ENCODE measurements around the gene DNAAF8. TPM values are rescaled to one million over a fixed set of nuclear protein-coding genes. Genes with fewer than 3 reads are reported as not detected.

DNAAF8 gene
- total and polyA plus RNA-seq, 10 donors: 0.17 to 1.2 (median 0.57) TPM; not detected in 3

GRCh38 chr16:4744555-4745273 is 10.4 kb downstream of the DNAAF8 start:
- WGBS, 5 donors: 60 to 77% (median 69%) methylated on average over 8 to 13 of the region's 13 CpGs
- DNase-seq: no peak
- peak overlapping the region in 1 of 8 donors; percentile 13 for H3K27ac ChIP-seq
- H3K27me3 ChIP-seq (replicated peaks in 1 of 7): no peaks in the 10 kb centered on the region
- H3K4me3 ChIP-seq: no peak overlapping the region
- peaks cover 0 to 51% (median 21%) of the 10 kb centered on the region in 6 donors for H3K4me1 ChIP-seq
- H3K9me3 ChIP-seq: no peaks in the 10 kb centered on the region
- intact Hi-C loops (cut with DNase I; ENCODE audit: low total_unique reads): no loop called here
- TF ChIP-seq POLR2A (IDR thresholded peaks at IDR 0.05) (no peak), POLR2AphosphoS5 (IDR thresholded peaks at IDR 0.05) (peak; percentile 40 to 63 (median 61))
- peaks cover 0 to 15% (median 3%) of the 10 kb centered on the region in 6 donors for H3K36me3 ChIP-seq

- Histone ChIP-seq H3K27ac (peak overlapping the region in 1 of 8 donors; percentile 13), H3K4me1 (peaks cover 0 to 51% (median 21%) of the 10 kb centered on the region in 6 donors), H3K27me3 (replicated peaks in 1 of 7) (no peaks in the 10 kb centered on the region), H3K36me3 (peaks cover 0 to 20% (median 8%) of the 10 kb centered on the region in 6 donors), H3K4me3 (no peak overlapping the region), H3K9me3 (no peaks in the 10 kb centered on the region)
- intact Hi-C loops (cut with DNase I; ENCODE audit: low total_unique reads): no loop called here
- TF ChIP-seq CTCF (IDR thresholded peaks at IDR 0.05 in 8 of 11, conservative IDR thresholded peaks at IDR 0.05 in 3 of 11): no peak
- no peak for TF ChIP-seq POLR2AphosphoS5 (IDR thresholded peaks at IDR 0.05)
- TF ChIP-seq POLR2A (IDR thresholded peaks at IDR 0.05): no peak
- no peak for DNase-seq
- 80 to 100% (median 86%) methylated on average over 1 to 3 of the region's 3 CpGs for WGBS, 5 donors
These were observed 10.9 kb downstream of the DNAAF8 start for GRCh38 chr16:4745274-4745569.

- Histone ChIP-seq H3K4me1 (peaks cover 0 to 51% (median 21%) of the 10 kb centered on the region in 6 donors), H3K9me3 (no peaks in the 10 kb centered on the region), H3K27me3 (replicated peaks in 1 of 7) (no peaks in the 10 kb centered on the region), H3K4me3 (no peak overlapping the region), H3K27ac (peak overlapping the region in 1 of 8 donors; percentile 65), H3K36me3 (peaks cover 0 to 30% (median 18%) of the 10 kb centered on the region in 6 donors)
- no peak for DNase-seq
- TF ChIP-seq POLR2A (IDR thresholded peaks at IDR 0.05): no peak
- TF ChIP-seq POLR2AphosphoS5 (IDR thresholded peaks at IDR 0.05): peak in 1 of 3 donors; percentile 13
- no peak for TF ChIP-seq CTCF (IDR thresholded peaks at IDR 0.05 in 8 of 11, conservative IDR thresholded peaks at IDR 0.05 in 3 of 11)
- intact Hi-C loops (cut with DNase I; ENCODE audit: low total_unique reads): no loop called here
- WGBS, 5 donors: 84 to 97% (median 90%) methylated on average over 7 to 8 of the region's 8 CpGs
These were observed 11.9 kb downstream of the DNAAF8 start for GRCh38 chr16:4746215-4746614.

- no peak for TF ChIP-seq CTCF (IDR thresholded peaks at IDR 0.05 in 8 of 11, conservative IDR thresholded peaks at IDR 0.05 in 3 of 11)
- TF ChIP-seq POLR2A (IDR thresholded peaks at IDR 0.05): no peak
- peak in 1 of 3 donors; percentile 69 for TF ChIP-seq POLR2AphosphoS5 (IDR thresholded peaks at IDR 0.05)
- H3K4me3 ChIP-seq: no peak overlapping the region
- H3K27ac ChIP-seq: peak overlapping the region in 4 of 8 donors; percentile 23 to 65 (median 46)
- intact Hi-C loops (cut with DNase I; ENCODE audit: low total_unique reads): no loop called here
- peaks cover 0 to 51% (median 21%) of the 10 kb centered on the region in 6 donors for H3K4me1 ChIP-seq
- peaks cover 0 to 39% (median 26%) of the 10 kb centered on the region in 6 donors for H3K36me3 ChIP-seq
- no peaks in the 10 kb centered on the region for H3K9me3 ChIP-seq
- WGBS, 5 donors: 36 to 62% (median 47%) methylated on average over 15 of the region's 15 CpGs
- no peaks in the 10 kb centered on the region for H3K27me3 ChIP-seq (replicated peaks in 1 of 7)
- DNase-seq: no peak
These were observed 12.7 kb downstream of the DNAAF8 start for GRCh38 chr16:4746991-4747574.

Measured in spleen (tissue), 11 donors.